NCI-H2081 (cell line): ENCODE data around the gene RAPGEF3.

Experiments
- DNase-seq, 2 experiments: peaks; one replicate each; lab custom pipeline; 2025; lab: John Stamatoyannopoulos, UW

Gene RAPGEF3

GRCh38 chr12:47775100-47775911 lies 16.6 kb upstream of the RAPGEF3 start:
- DNase-seq: no peak

GRCh38 chr12:47774663-47775062 lies 16.0 kb upstream of the RAPGEF3 start:
- DNase-seq: no peak

GRCh38 chr12:47773858-47774580 lies 15.3 kb upstream of the RAPGEF3 start:
- no peak for DNase-seq

- peak; percentile 62 to 77 for DNase-seq
Measured at GRCh38 chr12:47773062-47773857, 14.6 kb upstream of the RAPGEF3 start, which contains the start of gene SLC48A1. SLC48A1 (plus strand) TSS chr12:47773238; CDS start chr12:47773305, 67 bp downstream.

DNA sequence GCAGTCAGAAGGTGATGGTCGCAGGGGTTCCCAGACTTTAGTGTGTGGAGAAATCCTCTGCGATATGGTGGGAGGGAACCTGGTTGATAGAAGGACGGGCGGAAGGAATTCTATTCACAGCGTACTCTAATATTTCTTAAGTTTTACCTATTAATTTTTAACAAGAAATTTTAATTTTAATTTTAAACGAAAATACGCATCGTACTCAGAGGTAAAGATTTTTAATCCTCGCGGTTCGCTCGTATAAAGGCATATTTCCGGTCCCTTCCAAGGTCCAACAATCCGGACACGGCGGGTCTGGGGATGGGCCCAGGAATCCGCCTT lies 14.0 kb upstream of the RAPGEF3 start:
- DNase-seq: no peak

DNA sequence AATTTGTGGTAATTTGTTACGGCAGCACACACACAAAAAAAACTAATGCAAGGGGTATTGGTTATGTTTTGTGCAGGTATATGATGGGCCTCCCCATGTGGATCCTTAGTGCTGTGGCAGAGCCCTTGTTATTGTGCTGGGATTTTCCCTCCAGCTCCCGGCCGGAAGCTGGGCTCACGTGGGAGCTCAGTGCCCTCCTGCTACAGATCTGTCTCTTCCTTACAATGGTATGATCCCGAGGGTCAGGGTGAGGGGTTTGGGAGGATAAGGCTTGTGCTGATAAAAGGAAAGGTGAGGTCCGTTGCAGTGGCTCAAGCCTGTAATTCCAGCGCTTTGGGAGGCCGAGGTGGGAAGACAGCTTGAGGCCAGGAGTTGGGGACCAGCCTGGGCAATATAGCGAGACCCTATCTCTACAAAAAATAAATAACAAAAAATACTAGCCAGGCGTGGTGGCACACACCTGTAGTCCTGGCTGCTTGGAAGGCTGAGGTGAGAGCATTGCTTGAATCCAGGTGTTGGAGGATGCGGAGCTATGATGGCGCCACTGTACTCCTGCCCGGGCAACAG lies 13.5 kb upstream of the RAPGEF3 start:
- DNase-seq: no peak

- DNase-seq: no peak
Measured at GRCh38 chr12:47771304-47771703, 12.6 kb upstream of the RAPGEF3 start.

DNA sequence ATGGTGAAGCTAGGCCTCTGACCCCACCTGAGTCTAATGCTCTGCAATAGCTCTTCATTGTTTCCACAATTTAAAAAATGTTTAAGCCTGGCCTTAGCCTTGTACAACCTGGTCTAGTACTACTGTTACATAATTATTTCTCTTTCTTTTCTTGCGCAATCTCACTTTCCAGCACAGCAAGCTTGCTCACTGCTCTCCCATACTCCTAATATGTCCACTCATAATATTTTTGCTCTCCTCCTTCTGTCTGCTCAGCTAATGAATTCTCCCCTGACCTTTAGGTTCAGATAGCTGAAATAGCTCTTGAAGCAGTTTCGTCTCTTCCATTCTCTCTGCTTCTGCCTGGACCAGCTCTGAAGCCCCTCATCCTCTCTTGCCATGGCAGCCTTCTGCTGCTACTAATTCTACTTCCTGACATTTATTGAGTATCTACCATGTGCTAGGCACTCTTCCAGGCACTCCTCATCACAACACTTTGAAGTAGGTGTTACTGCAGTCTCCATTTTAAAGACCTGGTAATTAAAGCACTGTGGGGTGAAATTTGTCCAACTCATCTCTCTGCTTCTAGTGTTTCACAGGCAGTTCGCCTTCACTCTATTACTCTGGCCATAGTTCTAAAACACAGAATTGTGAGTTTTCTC lies 11.5 kb upstream of the RAPGEF3 start:
- no peak for DNase-seq

- no peak for DNase-seq
Measured at GRCh38 chr12:47769234-47770085, 10.8 kb upstream of the RAPGEF3 start.

- DNase-seq: no peak
Measured at GRCh38 chr12:47768323-47768811, 9.7 kb upstream of the RAPGEF3 start.

DNA sequence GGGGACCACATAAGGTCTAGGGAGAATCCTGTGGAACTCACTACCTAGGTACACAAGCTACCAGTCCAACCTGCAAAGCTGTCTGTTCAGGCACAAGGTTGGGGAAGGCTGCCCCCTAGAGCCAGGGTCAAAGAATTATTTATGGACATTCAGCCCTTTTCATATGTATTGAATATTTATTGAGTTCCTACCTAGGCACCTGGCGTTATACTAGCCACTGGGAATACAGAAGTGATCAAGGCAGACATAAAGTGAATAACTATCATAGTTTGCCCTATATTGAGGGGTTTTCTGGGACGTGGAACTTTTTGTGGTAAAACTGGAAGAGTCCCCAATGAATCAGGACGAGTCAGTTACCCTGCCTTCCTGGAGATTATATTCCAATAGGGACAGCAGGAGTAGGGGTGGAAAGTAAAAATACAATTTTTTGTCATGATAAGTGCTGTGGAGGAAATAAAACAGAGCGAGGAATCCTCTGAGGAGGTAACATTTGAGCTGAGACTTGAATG lies 8.6 kb upstream of the RAPGEF3 start:
- peak; percentile 39 to 62 for DNase-seq

- no peak for DNase-seq
Measured at GRCh38 chr12:47766502-47767215, 8.0 kb upstream of the RAPGEF3 start.

- DNase-seq: no peak
Measured at GRCh38 chr12:47763481-47764346, 5.0 kb upstream of the RAPGEF3 start.

- DNase-seq: no peak
Measured at GRCh38 chr12:47762850-47763465, 4.3 kb upstream of the RAPGEF3 start.

- DNase-seq: no peak
Measured at GRCh38 chr12:47758584-47758833, 171 bp downstream of the RAPGEF3 start.

DNA sequence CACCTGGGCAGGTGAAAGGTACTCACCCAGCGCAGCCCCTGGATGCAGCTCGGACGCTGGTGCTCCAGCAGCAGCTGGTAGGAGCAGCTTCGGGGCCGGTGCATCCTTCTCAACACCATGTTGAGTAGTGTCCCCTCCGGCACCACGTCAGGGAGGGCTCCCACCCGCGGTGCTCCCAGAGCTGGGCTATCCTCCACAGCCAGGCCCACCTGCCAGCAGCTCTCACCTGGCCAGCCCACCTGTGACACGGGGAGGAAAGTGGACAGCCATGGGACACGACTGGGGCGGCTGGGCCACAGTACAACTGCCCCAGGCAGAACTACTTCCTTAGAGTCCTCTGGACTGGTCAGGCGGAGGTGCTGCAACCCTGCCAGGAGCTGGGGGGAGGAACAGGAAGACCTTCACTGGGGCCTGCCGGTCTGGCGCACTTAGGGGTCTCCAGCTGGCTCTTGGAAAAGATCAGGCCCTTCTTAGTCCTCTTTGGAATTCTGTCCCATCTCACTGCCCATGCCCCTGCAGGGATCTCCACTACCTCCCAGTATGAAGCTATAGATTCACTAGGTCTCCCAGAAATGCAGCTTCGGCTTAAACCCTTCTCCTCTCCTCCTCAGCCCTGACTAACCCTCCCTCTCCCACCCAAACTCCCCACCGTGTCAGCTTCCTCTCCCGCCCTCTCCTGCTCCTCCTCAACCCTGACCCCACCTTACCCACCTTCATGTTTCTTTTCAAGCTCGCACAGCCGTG lies 668 bp downstream of the RAPGEF3 start:
- DNase-seq: no peak

DNA sequence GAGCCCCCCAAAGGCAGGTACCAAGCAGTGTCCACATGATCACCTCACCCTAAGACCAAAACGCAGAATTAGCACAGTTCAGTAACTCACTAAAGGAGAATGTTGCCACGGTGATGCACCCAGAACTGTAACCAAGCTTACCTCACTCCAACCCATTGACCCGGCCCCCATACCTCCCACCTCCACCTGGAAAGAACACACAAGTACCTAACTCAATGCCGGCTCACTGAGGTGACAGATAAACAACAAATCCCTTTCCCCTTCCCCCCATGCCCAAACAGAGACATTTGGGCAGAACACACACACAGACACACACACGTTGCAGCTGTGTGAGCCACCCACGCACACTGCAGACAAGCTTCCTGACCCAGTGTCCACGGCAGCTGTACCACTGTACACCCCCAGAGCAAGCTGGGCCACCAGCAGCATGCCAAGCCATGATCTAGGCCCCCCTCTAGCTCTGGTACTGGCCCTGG lies 1.3 kb downstream of the RAPGEF3 start:
- no peak for DNase-seq
